ENCODE data around the gene CCSER1. TPM values are rescaled to one million over a fixed set of nuclear protein-coding genes. Genes with fewer than 3 reads are reported as not detected.

Gene CCSER1
- total and polyA plus RNA-seq, 2 of the 8 experiments (the other 6 are each of a cell fraction or from before 2014, with no cell fraction given), result 0.26 to 0.84 TPM

DNA sequence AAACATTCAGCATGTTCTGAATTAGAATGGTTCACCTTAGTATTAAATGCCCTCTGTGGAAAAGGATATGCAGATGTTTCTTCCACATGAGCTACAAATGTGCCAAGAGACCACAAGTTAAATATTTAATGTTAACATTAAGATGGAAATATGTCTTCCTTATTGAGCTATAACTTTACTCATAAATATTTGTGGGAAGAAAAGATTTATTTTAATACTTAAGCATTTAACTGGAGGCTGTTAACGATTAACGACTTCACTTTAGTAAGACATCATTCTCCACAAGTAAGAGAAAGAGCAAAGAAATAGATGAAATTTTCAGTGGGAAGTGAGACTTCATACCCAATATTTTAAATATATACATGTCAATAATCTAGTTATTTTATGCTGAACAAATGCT, 1130.5 kb downstream of the CCSER1 start:
- no peaks in the 10 kb centered on the region for H3K23me2 ChIP-seq (ENCODE audit: low read depth, low read length)
- no peak overlapping the region for H2BK120ac ChIP-seq (replicated peaks; ENCODE audit: low read depth, low read length)
- H3K14ac ChIP-seq (ENCODE audit: insufficient read length), result no peak overlapping the region
- H2BK5ac ChIP-seq (ENCODE audit: low read depth, low read length), result no peak overlapping the region
- no peak overlapping the region for H2AFZ ChIP-seq (ENCODE audit: low read length)
- no peak overlapping the region for H2BK15ac ChIP-seq (ENCODE audit: low read length)
- H3K4me3 ChIP-seq (ENCODE audit: extremely low read depth in 1 of 4, insufficient read depth in 2 of 4, low read depth in 3 of 4, low read length in 4 of 4), result no peak overlapping the region
- peaks cover 0 to 9% of the 10 kb centered on the region in 2 experiments; a peak in 3 of 4 replicates for H3K9me3 ChIP-seq (ENCODE audit: insufficient read depth in 2 of 2, low read depth in 1 of 2, low read length in 1 of 2)
- H3K4me2 ChIP-seq (ENCODE audit: insufficient read depth in 1 of 2, low read depth in 2 of 2, low read length in 2 of 2), result no peak overlapping the region
- WGBS, 2 experiments (ENCODE audit: extremely low coverage in 1 of 2, insufficient coverage in 1 of 2, insufficient read length in 1 of 2, insufficient replicate concordance in 2 of 2, low coverage in 1 of 2, low lambda C conversion rate in 2 of 2, missing lambda C conversion rate in 1 of 2), result 93% methylated on average over 2 of the region's 2 CpGs; no CpG with 5 or more reads in 1 of the 2 experiments
- H3K56ac ChIP-seq (replicated peaks; ENCODE audit: insufficient read length, low read depth, low read length), result no peak overlapping the region
- peaks cover 0 to 3% (median 0%) of the 10 kb centered on the region in 4 experiments; a peak in 2 of 8 replicates for H3K36me3 ChIP-seq (ENCODE audit: control insufficient read depth in 2 of 4, insufficient read depth in 4 of 4, low read length in 3 of 4)
- H2BK12ac ChIP-seq (ENCODE audit: low read depth, low read length), result no peak overlapping the region
- no peak overlapping the region for H2AK5ac ChIP-seq (ENCODE audit: low read depth, low read length)
- CTCF ChIA-PET (ENCODE audit: partially characterized antibody), result interaction anchor here (0.6 kb wide), 2 partner anchors 141 to 1819 kb away, joined by 3 to 4 read pairs; no protein-coding TSS in a partner anchor
- H3K27ac ChIP-seq (ENCODE audit: low read depth, low read length), result no peak overlapping the region
- H4K8ac ChIP-seq (ENCODE audit: extremely low read depth, insufficient read depth, low read length), result no peak overlapping the region
- no peak overlapping the region for H4K91ac ChIP-seq (replicated peaks; ENCODE audit: insufficient read length, low read length)
- no peaks in the 10 kb centered on the region for H3K79me2 ChIP-seq (ENCODE audit: control insufficient read depth in 1 of 2, insufficient read depth in 2 of 2, low read length in 2 of 2)
- H3K79me1 ChIP-seq (ENCODE audit: low read depth, low read length), result no peaks in the 10 kb centered on the region
- H3K23ac ChIP-seq (ENCODE audit: insufficient read length), result no peak overlapping the region
- H2BK20ac ChIP-seq (ENCODE audit: low read length), result no peak overlapping the region
- no peak for TF ChIP-seq BACH1 (IDR thresholded peaks at IDR 0.05; ENCODE audit: low read length)
- no peak for TF ChIP-seq POU5F1 (IDR thresholded peaks at IDR 0.05; ENCODE audit: low read depth, low read length)
- TF ChIP-seq TBP (IDR thresholded peaks at IDR 0.05; ENCODE audit: low read depth, low read length), result no peak
- no peak for TF ChIP-seq ATF3 (IDR thresholded peaks at IDR 0.05; ENCODE audit: insufficient read depth, low read depth, low read length)
- TF ChIP-seq TEAD4 (IDR thresholded peaks at IDR 0.05; ENCODE audit: low read depth, low read length), result no peak
- TF ChIP-seq, protein P1, sequence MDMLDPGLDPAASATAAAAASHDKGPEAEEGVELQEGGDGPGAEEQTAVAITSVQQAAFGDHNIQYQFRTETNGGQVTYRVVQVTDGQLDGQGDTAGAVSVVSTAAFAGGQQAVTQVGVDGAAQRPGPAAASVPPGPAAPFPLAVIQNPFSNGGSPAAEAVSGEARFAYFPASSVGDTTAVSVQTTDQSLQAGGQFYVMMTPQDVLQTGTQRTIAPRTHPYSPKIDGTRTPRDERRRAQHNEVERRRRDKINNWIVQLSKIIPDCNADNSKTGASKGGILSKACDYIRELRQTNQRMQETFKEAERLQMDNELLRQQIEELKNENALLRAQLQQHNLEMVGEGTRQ (IDR thresholded peaks at IDR 0.05; ENCODE audit: low read length), result no peak
- no peak for TF ChIP-seq PHF8 (conservative IDR thresholded peaks at IDR 0.05; ENCODE audit: low read depth, low read length)
- POLR2A ChIA-PET (ENCODE audit: partially characterized antibody), result no interaction called here
- no peak overlapping the region for H3K9ac ChIP-seq (replicated peaks in 1 of 4; ENCODE audit: extremely low read depth in 1 of 4, low read depth in 3 of 4, low read length in 3 of 4)
- H4K5ac ChIP-seq (ENCODE audit: insufficient read length, low read depth, low read length), result no peak overlapping the region
- H3K18ac ChIP-seq (ENCODE audit: extremely low read depth, low read length), result no peak overlapping the region
- DNase-seq (ENCODE audit: low read depth in 1 of 2, low spot score in 2 of 2) (no peak), FAIRE-seq (no peak)
- H3K4me1 ChIP-seq (replicated peaks in 1 of 4; ENCODE audit: control insufficient read depth in 3 of 4, insufficient read depth in 4 of 4, low read length in 3 of 4), result no peaks in the 10 kb centered on the region; a peak in 1 of 7 replicates
- no peak overlapping the region for H3K4ac ChIP-seq (replicated peaks; ENCODE audit: insufficient read length, low read depth, low read length)
- no peaks in the 10 kb centered on the region for H4K20me1 ChIP-seq (replicated peaks in 1 of 2; ENCODE audit: control insufficient read depth in 1 of 2, insufficient read depth in 2 of 2, low read length in 2 of 2)
- H3K27me3 ChIP-seq (replicated peaks in 1 of 4; ENCODE audit: control insufficient read depth in 3 of 4, extremely low read depth in 1 of 4, insufficient read depth in 3 of 4, low read length in 3 of 4), result no peaks in the 10 kb centered on the region
